Activated T-helper 1 cell treated with Interleukin-2 at 50 U/mL for 16 hours (primary cell): ENCODE measurements around the gene CDC42SE2.
"Not testable (repeated sequence)": the region's sequence is repeated elsewhere in the genome, so short reads cannot be mapped to it uniquely, and the experiment has no call there.

Experiments used
- DNase-seq: peaks from one replicate; pipeline ENCODE4 v3.0.0-alpha.2; 2020; ENCODE audit warnings: low read depth

CDC42SE2 gene

GRCh38 chr5:131318455-131318854 is 54.6 kb downstream of the CDC42SE2 start:
- no peak for DNase-seq

DNA sequence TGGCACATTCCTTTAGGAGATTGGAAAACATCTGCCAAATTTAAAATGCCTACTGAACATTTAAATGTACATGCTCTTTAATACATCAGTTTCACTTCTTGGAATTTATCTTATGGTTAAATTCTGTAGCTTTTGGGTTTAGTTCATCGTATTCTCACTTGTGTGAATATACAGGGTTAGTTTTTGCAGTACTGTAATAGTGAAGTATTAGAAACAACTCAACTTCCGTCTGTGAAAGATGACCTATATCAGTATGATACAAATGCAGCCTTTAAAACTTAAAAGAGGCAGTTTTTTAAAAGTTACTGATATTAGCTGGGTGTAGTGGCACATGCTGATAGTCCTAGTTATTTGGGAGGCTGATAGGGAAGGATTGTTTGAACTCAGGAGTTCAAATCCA is 57.2 kb downstream of the CDC42SE2 start:
- no peak for DNase-seq

GRCh38 chr5:131322926-131323325 is 59.1 kb downstream of the CDC42SE2 start:
- no peak for DNase-seq

GRCh38 chr5:131323378-131323777 is 59.5 kb downstream of the CDC42SE2 start:
- no peak for DNase-seq

DNA sequence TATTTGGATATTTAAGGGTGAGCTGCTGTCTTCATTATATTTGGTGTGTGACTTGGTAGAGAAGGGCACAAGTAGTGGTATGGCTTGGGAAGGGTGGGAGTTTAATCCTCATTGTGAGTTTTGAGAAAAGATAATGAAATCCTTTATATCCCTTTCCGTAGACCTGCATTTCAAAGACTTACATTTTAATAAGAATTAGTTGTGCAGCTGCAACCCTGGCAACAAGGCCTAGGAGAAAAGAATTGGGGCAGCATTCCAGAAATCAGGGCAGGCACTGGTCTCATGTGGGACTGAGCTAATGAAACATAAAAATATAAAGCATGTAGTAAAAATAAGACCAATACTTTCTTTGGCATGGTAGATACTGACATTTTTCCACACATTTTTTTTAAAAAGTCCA is 60.5 kb downstream of the CDC42SE2 start:
- no peak for DNase-seq

DNA sequence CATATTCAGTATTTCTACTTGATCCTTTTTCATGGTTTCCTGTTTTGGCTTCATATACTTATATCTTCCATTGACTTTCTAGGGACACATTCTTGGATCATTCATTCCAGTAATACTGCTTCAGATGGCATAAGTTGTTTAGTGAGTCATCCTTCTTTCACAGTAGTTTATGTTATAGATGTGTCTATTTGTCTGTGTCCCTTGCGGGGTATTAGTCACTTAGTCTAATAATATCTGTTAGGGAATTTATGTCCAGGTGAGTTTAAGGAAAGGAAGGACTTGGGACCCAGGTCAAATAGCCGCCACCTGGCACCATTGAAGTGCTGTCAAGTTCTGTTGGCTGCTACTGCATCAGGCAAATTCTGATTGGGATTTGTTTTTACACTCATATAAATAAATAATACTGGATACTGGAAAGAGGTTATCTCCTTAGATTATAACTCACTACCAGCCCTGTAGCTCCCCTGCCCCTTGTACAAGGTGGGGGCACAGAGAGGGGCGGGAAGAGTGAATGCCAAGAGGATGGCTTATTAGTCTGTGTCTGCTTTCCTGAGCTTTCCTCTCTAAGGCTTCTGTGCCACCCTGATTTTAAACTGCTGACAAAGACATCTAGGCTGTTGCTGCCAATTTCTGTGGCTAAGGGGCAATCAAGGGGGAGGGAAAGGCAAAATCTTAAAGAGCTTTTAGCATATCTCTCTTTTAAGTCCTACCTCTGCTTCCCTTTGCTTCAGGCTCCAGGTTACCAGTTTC is 64.9 kb downstream of the CDC42SE2 start:
- no peak for DNase-seq

DNA sequence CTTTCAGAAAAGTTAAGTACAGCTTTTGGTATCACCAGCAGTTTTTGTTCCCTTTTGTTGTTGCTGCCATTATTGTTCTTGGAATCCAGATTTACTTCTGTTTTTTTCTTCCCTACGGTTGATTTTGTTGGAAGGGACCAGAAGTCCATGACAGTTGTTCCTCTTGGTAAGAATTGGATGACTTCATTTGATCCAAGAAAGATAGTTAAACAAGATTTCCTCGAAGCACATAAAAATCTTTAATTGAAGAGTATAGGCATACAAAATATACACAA is 65.4 kb downstream of the CDC42SE2 start:
- DNase-seq = no peak

DNA sequence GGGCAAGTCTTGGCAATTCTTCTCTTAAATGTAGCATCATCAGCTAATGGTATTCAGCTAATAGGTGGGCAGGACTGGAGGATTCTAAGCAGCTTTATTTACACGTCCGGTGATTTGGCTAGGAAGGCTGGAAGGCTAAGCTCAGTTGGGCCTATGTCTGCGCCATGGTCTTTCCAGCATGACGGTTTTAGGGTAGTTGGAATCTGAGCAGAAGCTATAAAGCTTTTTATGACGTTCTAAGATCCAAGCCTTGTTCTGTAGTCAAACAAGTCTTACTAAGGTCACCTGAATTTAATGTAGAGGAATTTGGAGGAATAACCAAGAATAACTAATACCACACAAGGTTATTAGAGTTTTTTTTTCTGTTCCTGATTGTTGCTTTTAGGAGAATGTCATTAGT is 66.2 kb downstream of the CDC42SE2 start:
- DNase-seq = no peak

DNA sequence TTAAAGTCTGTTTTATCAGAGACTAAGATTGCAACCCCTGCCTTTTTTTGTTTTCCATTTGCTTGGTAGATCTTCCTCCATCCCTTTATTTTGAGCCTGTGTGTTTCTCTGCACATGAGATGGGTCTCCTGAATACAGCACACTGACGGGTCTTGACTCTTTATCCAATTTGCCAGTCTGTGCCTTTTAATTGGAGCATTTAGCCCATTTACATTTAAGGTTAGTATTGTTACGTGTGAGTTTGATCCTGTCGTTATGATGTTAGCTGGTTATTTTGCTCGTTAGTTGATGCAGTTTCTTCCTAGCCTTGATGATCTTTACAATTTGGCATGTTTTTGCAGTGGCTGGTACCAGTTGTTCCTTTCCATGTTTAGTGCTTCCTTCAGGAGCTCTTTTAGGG is 71.9 kb downstream of the CDC42SE2 start:
- not testable (repeated sequence) for DNase-seq

DNA sequence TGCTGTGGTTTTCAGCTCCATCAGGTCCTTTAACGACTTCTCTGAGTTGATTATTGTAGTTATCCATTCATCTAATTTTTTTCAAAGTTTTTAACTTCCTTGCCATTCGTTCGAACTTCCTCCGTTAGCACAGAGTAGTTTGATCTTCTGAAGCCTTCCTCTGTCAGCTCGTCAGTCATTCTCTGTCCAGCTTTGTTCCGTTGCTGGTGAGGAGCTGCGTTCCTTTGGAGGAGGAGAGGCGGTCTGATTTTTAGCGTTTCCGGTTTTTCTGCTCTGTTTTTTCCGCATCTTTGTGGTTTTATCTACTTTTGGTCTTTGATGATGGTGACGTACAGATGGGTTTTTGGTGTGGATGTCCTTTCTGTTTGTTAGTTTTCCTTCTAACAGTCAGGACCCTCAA is 72.9 kb downstream of the CDC42SE2 start:
- DNase-seq = not testable (repeated sequence)

DNA sequence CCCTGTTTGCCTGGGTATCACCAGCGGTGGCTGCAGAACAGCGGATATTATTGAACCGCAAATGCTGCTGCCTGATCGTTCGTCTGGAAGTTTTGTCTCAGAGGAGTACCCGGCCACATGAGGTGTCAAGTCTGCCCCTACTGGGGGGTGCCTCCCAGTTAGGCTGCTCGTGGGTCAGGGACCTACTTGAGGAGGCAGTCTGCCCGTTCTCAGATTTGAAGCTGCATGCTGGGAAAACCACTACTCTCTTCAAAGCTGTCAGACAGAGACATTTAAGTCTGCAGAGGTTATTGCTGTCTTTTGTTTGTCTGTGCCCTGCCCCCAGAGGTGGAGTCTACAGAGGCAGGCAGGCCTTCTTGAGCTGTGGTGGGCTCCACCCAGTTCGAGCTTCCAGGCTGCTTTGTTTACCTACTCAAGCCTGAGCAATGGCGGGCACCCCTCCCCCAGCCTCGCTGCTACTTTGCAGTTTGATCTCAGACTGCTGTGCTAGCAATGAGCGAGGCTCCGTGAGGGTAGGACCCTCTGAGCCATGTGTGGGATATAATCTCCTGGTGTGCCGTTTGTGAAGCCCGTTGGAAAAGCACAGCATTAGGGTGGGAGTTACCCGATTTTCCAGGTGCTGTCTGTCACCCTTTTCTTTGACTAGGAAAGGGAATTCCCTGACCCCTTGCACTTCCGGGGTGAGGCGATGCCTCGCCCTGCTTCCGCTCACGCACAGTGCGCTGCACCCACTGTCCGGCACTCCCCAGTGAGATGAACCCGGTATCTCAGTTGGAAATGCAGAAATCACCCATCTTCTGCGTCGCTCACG is 73.6 kb downstream of the CDC42SE2 start:
- DNase-seq = not testable (repeated sequence)

DNA sequence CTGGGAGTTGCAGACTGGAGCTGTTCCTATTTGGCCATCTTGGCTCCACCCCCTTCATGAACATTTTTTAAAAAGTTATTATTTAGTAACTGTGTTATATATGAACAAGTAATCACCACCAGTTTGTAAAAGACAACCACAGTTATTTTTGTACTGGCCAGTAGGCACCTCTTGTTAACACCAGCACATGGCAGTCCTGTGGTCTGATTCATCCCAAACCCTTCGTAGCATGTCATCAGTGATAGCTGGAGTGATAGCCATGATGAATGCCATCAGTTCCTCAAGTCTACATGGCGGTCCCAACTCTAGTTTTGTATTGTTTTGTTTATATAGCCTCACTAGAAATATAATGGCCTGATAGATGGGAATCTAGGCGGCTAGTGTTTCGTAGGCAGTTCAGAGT is 74.2 kb downstream of the CDC42SE2 start:
- no peak for DNase-seq

GRCh38 chr5:131344288-131344687 is 80.4 kb downstream of the CDC42SE2 start:
- DNase-seq = not testable (repeated sequence)

DNA sequence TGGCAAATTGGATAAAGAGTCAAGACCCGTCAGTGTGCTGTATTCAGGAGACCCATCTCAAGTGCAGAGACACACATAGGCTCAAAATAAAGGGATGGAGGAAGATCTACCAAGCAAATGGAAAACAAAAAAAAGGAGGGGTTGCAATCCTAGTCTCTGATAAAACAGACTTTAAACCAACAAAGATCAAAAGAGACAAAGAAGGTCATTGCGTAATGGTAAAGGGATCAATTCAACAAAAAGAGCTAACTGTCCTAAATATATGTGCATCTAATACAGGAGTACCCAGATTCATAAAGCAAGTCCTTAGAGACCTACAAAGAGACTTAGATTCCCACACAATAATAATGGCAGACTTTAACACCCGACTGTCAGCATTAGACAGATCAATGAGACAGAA is 82.4 kb downstream of the CDC42SE2 start:
- DNase-seq = not testable (repeated sequence)

DNA sequence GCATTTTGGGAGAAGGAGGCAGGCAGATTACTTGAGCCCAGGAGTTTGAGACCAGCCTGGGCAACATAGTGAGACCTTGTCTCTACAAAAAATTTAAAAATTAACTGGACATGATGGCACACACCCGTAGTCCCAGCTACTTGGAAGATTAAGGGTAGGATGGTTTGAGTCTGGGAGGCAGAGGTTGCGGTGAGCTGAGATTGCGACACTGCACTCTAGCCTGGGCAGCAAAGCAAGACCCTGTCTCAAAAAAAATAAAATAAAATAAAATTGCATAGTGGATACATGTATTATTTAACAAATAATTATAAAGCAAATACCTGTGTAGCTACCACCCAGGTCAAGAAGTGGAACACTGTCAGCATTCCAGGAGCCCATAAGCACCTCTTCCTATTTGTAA is 90.1 kb downstream of the CDC42SE2 start:
- DNase-seq = no peak

GRCh38 chr5:131355971-131356528 is 92.2 kb downstream of the CDC42SE2 start:
- DNase-seq = no peak

GRCh38 chr5:131356619-131357018 is 92.8 kb downstream of the CDC42SE2 start:
- DNase-seq = no peak

GRCh38 chr5:131357739-131358561 is 94.1 kb downstream of the CDC42SE2 start:
- no peak for DNase-seq

GRCh38 chr5:131361677-131362315 is 97.9 kb downstream of the CDC42SE2 start:
- no peak for DNase-seq

GRCh38 chr5:131363811-131364506 is 100.1 kb downstream of the CDC42SE2 start:
- no peak for DNase-seq

- no peak for DNase-seq
Observed at GRCh38 chr5:131364507-131365050, 100.7 kb downstream of the CDC42SE2 start.
